Stimulated activated CD8-positive, alpha-beta memory T cell treated with anti-CD3 and anti-CD28 coated beads, Interleukin-7, amount 100 ng/mL, for 4 hours (primary cell): ENCODE results near the gene RNGTT.
"Not testable (repeated sequence)": the region's sequence is repeated elsewhere in the genome, so short reads cannot be mapped to it uniquely, and the experiment has no call there.

Experiments used
- DNase-seq, 2 donors: peaks; one replicate each; pipeline ENCODE4 v3.0.0-alpha.2; 2020; ENCODE audit warnings: low read depth in 2 of 2

The RNGTT gene

DNA sequence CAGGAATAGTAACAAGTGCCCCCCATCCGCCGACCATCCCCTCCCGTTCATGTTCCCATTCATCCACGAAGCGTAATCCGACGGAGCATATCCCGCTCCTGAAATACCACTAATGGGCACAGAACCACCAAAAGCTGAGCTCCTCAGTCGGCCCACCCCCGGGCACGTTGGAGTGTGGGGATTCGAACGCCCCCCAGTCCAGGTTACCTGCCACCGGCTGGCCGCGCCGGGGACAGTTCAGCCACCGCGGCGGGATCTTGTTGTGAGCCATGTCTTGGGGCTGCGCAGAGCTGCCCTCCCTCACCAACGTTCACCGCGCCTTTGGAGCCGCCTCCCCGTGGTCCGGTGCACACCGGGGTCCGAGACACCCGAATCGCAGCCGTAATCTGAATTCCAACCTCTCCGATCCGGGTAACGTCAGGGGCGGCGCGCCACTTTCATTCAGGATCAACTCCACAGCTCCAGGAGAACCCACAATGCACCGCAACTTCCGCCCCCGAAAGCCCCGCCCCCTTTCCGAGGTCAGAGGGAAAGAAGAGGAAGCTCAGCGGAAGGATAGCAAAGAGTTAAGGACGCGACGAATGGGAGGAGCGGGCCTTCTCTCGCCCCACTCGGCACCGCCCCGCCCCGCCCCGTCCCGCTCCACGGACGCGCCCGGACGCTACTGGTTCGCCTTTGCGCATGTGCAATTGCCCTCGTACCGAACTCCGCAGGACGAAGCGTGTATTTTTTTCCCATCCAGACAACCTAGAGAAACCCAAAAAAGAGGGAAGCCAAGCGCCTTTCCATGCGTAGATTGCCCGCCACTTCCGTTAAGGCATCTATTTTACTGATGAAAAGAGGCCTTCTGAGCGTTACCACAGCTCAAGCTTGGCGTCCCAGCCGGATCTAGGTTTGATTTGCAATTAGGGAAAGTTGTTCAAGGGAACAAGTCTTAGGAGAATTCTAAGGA is at the start of gene RNGTT:
RNGTT (minus strand) TSS at position 480 of the 952 bp plus-strand sequence; CDS start at position 271, 209 bp downstream.
- peak; percentile 96 to 97 for DNase-seq

DNA sequence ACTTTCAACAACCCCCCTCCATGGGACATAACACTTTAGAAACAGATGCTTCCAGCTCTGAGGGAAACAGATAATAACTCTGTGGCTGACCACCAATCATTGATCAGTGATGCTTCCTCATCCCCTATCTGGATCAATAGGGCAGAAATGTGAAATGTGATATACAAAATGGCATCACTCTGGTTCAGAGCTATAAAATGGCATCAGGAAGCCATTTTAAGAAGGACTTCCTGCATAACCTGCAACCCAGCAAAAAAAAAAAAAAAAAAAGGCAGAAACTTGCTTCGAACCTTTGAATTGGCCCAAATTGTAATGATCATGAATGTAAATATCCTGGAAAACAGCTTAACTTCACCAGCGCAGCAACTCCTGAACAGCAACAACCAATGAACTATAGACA is 48.0 kb upstream of the RNGTT start:
- no peak for DNase-seq

GRCh38 chr6:89010825-89011224 is 47.4 kb upstream of the RNGTT start:
- no peak for DNase-seq

DNA sequence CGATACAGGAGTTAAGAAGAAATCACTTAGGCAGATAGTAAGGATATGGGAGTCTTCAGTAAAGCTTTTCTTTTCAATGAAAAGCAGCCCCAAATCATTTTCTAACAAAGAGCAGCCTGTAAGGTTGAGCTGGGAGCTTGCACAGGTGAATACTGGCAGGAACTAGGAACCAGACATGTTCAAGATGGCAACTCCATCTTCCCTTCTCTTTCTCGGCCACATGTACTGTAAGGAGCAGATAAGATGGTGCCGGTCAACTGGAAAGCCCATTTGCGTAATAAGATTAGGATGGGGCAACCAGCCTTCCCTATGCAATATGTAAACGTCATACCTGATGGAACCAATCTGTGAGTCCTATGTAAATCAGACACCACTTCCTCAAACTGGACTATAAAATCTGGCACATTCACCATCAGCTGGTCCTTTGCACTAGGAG is 46.2 kb upstream of the RNGTT start:
- DNase-seq = no peak

GRCh38 chr6:89008815-89009374 is 45.5 kb upstream of the RNGTT start:
- DNase-seq = no peak

- no peak for DNase-seq
These were observed 44.8 kb upstream of the RNGTT start for GRCh38 chr6:89008001-89008814.

DNA sequence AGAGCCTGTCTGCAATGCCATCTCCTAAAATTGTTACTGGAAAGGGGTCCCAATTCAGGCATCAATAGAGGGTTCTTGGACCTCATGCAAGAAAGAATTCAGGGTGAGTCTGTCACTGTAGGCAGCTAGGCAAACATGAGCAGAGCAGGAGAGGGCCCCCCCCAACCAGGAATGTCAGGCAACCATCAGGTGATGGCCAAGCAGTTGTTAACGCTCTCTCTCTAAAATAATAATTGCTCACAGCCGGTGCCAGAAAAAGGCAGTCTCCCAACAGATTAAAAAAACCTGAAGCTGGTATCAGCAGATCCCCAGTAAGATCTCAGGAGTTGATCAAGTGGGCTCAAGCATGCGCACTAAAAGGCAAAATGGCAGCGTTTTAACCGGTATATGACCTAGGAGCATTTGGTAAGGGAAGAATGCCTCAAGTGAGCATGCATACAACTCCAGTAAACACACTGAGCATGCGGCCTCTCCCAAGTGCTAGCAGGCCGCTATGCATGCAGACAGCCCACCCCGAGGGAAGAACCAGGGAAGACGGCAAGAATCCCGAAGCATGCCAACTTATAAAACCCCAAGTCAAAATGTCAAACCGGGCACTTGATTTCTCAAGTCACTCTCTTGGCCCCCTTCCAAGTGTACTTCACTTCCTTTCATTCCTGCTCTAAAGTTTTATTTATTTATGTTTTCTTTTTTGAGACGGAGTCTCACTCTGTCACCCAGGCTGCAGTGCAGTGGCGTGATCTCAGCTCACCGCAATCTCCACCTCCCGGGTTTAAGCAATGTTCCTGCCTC is 44.0 kb upstream of the RNGTT start:
- DNase-seq = no peak

DNA sequence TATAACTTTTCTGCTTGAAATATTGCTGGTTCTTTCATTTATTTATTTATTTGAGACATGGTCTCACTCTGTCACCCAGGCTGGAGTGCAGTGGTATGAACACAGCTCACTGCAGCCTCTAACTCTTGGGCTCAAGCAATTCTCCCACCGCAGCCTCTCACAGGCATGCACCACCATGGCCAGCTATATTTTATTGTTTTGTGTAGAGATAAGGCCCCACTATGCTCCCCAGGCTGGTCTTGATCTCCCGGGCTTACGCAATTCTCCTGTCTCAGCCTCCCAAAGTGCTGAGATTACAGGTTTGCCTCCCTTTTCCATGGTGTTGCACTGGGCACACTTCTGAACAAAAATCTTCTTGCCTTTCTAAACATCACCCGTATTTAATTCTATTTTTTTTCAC is 39.1 kb upstream of the RNGTT start:
- no peak for DNase-seq

DNA sequence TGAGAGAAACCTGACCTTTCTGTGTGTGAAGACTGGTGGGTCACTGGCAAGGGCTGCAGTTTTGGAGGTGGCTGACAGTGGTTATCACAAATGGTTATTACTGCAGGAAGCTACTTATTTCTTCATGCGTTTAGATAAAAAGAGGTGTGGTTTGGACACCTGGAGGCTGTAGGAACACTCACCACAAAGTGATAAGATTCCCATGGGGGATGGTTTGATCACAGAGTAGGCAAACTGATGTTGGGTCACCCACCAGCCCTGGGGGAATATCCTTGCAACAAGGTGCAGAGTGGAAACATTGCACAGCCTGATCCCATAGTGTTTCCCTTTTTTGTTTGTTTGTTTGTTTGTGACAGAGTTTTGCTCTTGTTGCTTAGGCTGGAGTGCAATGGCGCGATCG is 33.9 kb upstream of the RNGTT start:
- no peak for DNase-seq

DNA sequence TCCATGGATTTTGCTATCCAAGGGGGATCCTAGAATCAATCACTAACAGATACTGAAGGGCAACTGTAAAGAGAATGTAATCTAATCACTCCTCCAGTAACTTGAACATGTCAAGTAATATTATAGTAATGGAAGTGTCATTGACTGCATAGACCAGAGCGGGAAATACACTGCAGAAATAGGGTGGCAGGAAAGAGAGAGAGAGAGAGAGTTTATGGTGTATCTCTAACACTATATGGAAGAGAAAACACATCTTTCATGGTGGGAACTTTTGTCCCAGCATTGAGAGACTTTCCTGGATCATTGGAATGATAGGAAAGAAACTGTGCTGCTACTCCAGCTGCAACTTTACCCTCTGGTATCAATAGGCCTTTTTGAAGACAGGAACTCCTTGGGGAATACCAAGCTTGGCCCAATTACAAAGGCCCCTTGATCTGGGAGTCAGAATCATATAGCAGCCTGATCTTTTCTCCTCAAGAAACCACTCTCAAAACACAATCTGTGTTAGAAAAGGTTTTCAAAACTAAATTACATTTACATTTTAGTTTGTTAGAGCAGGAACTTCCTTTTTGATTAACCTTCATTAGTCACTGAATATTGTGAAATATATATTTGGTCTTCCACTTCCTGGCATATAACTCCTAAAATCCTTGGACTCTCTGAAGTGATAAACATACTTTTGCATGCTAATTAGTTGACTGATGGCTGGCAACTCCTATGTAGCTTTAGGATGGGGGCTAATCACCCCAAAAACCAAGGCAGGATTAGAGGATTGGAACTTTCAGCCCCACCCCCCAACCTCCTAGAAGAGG is 29.5 kb upstream of the RNGTT start:
- no peak for DNase-seq

- no peak for DNase-seq
These were observed 25.8 kb upstream of the RNGTT start for GRCh38 chr6:88989215-88989614.

DNA sequence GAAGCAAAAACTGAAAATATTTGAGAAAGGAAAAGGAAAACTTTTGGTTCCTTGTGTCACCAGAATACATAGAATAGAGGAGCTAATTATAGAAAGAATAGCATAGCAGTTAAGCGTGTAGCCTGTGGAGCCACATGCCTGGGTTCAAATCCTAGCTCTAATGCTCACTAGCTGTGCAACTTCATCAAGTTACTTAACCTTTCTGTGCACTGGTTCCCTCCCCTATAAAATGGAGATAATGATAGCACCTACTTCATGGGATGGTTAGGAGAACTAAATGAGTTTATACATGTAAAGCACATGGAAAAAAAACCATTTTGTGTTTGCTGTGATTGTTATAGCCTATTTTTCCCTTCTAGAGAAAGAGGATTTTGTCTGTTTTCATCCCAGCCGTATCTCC is 24.5 kb upstream of the RNGTT start:
- DNase-seq = no peak

DNA sequence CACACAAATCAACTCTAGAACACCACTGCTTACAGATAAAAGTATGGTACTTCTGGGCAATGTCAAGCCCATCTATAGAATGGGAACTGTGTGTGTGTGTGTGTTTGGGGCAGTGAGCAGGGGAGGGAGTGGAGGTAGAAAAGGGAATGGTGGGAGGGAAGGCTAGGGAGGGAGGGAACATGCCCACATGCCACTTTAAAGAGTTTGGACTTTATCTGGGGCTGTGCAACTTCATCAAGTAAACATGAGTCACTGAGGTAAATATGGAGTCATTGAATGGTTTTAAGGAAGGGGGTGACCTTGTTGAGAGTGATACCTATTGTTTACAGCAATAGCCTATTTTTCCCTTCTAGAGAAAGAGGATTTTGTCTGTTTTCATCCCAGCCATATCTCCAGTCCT is 22.5 kb upstream of the RNGTT start:
- DNase-seq = no peak

GRCh38 chr6:88984606-88985005 is 21.2 kb upstream of the RNGTT start:
- DNase-seq = no peak

DNA sequence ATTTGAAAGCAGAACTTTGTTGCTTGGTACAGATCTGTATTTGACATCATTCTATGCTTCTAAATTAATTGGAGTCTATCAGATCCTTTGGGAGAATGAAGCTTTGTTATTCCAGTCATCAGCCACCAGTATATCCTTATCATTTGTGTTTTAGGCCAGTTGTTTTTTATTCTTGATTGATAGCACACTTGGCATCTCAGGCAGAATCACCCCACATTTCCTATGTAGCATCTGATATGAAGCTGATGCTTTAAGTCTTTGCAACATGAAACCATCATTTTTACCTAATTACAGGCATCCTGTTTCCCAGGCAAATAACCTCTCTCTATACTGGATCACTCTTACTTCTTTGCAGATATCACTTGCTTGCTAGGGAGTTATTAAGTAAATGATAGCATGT is 20.7 kb upstream of the RNGTT start:
- DNase-seq = no peak

DNA sequence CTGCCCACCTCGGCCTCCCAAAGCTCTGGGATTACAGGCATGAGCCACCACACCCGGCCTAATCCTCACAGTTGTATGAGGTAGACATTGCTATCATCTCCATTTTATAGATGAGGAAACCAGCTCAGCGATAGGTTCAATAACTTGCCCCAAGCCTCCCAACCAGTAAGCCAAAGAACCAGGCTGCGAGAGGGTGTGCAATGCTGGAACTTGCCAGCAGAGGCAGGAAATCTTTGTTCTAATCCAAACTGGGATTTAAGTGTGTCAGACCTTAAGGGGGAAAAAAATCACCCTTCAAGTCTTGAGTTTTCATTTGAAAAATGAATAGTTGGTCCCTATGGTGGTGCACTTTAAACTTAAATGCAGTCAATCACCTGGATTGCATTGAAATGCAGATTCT is 20.1 kb upstream of the RNGTT start:
- no peak for DNase-seq

DNA sequence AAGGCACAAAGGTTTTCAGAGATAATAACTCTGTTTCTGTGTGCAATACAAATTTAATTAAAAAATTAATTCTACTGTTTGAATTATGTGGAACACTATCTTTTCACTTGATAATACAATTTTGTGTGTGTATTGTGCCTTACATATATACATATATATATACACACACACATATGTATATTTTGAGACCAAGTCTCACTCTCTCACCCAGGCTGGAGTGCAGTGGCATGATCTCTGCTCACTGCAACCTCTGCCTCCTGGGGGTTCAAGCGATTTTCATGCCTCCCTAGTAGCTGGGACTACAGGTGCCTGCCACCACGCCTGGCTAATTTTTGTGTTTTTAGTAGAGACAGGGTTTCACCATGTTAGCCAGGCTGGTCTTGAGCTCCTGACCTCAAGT is 19.7 kb upstream of the RNGTT start:
- DNase-seq = not testable (repeated sequence)

DNA sequence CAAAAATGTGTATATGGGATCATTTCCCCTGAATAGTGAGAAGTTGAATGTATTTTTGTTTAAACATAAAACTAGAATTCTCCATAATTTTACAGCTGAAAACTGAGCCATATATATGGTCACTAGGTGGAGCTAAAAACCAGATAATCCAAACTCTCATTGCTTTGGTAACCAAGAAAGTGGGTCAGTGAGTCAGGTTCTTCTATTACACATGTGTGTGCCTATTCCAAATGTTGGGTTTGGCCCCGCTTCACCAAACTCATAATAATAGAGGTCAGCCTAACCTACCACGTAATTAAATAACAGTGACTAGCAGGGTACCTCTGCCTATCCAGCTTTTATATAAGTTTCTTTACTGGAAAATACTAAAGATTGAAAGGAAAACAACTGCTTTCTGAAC is 19.3 kb upstream of the RNGTT start:
- no peak for DNase-seq

- no peak for DNase-seq
These were observed 12.0 kb upstream of the RNGTT start for GRCh38 chr6:88975369-88975768.

GRCh38 chr6:88972504-88973423 is 9.3 kb upstream of the RNGTT start:
- DNase-seq = no peak
